ENCODE measurements around the gene MSANTD1.

The MSANTD1 gene

DNA sequence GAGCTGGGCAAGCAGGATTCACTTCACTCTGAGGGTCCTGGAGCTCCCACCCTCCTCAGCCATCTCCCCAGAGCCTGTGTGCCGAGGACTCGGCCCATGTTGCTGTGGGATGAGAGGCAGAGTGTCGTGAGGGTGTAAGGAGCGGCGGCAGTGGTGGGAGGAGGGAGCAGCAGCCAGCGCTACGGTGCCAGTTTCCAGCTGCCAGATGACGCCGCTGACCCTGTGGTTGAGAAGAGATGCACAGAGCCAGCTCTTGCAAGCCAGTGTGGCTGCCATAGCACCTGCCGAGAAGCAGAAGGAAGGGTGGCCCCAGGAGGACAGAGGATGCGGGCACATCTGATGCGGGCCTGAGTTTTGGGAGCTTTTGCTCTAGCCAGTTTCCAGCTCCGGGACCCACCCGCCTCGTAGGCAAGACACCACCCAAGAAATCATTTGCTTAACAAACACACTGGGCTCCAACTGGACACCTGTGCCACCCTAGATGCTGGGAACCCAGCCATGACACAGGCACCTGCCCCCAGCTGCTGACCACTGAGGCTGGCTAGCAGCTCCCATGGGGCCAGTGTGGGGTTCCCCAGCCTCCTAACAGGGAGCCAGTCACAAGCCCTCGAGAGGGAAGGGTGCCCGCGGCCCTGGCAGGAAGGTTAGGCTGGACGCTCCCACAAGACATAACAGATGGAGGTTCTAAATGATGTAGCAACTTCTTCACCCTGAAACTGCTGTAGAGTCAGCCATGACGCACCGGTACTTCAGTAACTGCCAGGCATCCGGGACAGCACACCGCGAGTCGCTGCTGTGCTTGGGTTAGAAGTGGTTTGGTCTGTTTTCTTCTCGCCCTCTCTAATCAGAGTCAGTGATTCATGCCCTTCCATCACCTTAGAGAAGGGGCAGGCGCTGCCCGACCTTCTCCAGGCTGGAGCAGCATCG, 8.9 kb downstream of the MSANTD1 start:
- no peak overlapping the region for H3K4me3 ChIP-seq (ENCODE audit: control insufficient read depth in 1 of 7, extremely low read depth in 1 of 7, insufficient read depth in 4 of 7, low read depth in 2 of 7, low read length in 6 of 7)
- WGBS (ENCODE audit: insufficient coverage) = 92% methylated on average over 28 of the region's 29 CpGs
- no peak for DNase-seq
- H3K27ac ChIP-seq (ENCODE audit: insufficient read depth in 1 of 2, low read depth in 1 of 2, low read length in 2 of 2, poor library complexity in 1 of 2, severe bottlenecking in 2 of 2) = no peak overlapping the region
- no peaks in the 10 kb centered on the region for H3K4me1 ChIP-seq (ENCODE audit: control extremely low read depth in 1 of 4, control insufficient read depth in 4 of 4, insufficient read depth in 4 of 4, low read length in 3 of 4)
- H3K27me3 ChIP-seq (replicated peaks in 2 of 5; ENCODE audit: control insufficient read depth in 4 of 5, insufficient read depth in 5 of 5, low read length in 4 of 5) = peaks cover 0 to 4% (median 0%) of the 10 kb centered on the region in 5 experiments
- H3K36me3 ChIP-seq (ENCODE audit: control insufficient read depth in 4 of 4, insufficient read depth in 4 of 4, low read length in 3 of 4) = no peaks in the 10 kb centered on the region
- no peaks in the 10 kb centered on the region for H3K9me3 ChIP-seq (ENCODE audit: control extremely low read depth in 1 of 5, control insufficient read depth in 4 of 5, insufficient read depth in 2 of 5, low read depth in 1 of 5, low read length in 4 of 5)
- ChIA-PET POLR2A (no interaction called here), CTCF (no interaction called here)

DNA sequence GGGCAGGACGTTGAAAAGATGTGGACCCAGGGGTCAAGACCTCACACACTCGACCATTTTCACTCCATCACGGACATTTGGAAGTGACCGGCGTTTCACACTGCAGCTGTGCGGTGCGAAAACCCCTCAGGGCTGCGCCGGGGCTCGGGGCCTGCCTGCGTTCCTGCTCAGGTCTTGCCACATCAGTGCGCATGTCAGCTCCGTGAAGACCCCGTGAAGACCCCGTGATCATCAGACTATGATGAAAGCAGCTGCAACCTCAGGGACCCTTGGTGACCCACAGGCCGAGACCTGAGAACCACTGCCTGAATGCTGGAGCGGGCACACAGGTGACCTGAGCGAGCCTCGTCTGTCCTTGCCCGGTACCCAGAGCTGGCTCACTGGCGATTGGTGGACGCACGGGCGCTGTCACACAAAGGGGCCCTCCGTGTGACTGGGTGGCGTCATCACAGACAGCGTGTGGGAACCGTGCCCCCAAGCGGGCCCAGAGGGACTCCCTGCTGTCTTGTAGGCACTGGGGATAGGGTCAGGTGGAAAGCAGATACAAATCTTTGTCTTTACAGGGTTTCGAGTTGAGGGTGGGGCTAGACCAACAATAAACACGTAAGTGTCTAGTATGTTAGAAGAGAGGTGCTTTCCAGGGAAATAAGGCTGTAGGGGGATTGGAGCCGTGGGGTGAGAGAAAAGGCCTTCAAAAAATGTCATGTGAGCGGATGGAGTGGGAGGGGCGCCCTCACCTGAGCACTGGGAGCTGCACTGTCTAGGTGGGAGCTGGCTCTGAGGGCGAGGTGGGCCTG, 12.7 kb downstream of the MSANTD1 start:
- WGBS (ENCODE audit: insufficient coverage) = 97% methylated on average over 35 of the region's 35 CpGs
- Histone ChIP-seq H3K4me3 (ENCODE audit: control insufficient read depth in 1 of 7, extremely low read depth in 1 of 7, insufficient read depth in 4 of 7, low read depth in 2 of 7, low read length in 6 of 7) (no peak overlapping the region), H3K27me3 (replicated peaks in 2 of 5; ENCODE audit: control insufficient read depth in 4 of 5, insufficient read depth in 5 of 5, low read length in 4 of 5) (peaks cover 0 to 6% (median 0%) of the 10 kb centered on the region in 5 experiments), H3K27ac (ENCODE audit: insufficient read depth in 1 of 2, low read depth in 1 of 2, low read length in 2 of 2, poor library complexity in 1 of 2, severe bottlenecking in 2 of 2) (no peak overlapping the region), H3K36me3 (ENCODE audit: control insufficient read depth in 4 of 4, insufficient read depth in 4 of 4, low read length in 3 of 4) (no peaks in the 10 kb centered on the region), H3K4me1 (ENCODE audit: control extremely low read depth in 1 of 4, control insufficient read depth in 4 of 4, insufficient read depth in 4 of 4, low read length in 3 of 4) (no peaks in the 10 kb centered on the region), H3K9me3 (ENCODE audit: control extremely low read depth in 1 of 5, control insufficient read depth in 4 of 5, insufficient read depth in 2 of 5, low read depth in 1 of 5, low read length in 4 of 5) (no peaks in the 10 kb centered on the region)
- ChIA-PET CTCF (no interaction called here), POLR2A (no interaction called here)
- no peak for DNase-seq

DNA sequence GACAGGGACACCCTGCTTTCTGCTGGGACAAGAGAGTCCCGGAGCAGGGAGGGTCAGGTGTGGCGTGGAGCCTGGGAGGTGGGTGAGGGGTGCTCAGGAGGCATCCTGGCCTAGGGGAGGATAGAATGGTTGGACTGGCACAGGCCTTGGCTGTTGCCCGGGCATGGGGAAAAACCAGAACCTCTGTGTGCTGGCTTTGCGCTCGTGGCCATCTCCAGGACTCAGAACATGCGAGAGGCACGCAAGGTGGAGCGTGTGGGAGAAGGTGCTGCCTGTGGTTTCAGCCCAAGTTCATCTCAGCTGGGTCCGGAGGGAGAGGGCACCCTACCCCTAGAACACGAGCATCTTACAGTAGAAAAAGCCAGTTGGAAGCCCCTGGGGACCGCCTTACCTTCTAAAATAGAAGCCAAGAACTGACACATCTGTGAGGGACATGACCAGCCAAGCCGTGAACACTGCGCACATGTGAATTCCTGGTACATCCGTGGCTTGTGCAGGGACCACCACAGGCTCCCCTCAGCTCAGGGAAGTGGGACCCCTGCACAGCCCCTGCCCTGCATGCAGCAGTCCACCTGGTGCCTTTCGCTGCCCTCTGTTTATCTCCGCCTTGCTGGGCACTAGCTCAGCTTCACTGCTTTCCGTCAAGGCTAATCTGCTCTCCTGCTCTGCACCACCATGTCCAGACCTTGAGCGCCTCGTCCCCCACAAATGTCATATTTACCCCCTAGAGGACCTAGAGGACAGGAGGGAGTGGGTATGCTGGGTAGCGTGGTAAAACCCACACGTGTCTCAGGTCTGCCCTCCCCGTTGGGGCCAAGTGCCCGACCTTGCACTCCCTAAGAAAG, 13.5 kb downstream of the MSANTD1 start:
- H3K27me3 ChIP-seq (replicated peaks in 2 of 5; ENCODE audit: control insufficient read depth in 4 of 5, insufficient read depth in 5 of 5, low read length in 4 of 5) = peaks cover 0 to 6% (median 0%) of the 10 kb centered on the region in 5 experiments
- H3K27ac ChIP-seq (ENCODE audit: insufficient read depth in 1 of 2, low read depth in 1 of 2, low read length in 2 of 2, poor library complexity in 1 of 2, severe bottlenecking in 2 of 2) = no peak overlapping the region
- DNase-seq = no peak
- H3K4me3 ChIP-seq (ENCODE audit: control insufficient read depth in 1 of 7, extremely low read depth in 1 of 7, insufficient read depth in 4 of 7, low read depth in 2 of 7, low read length in 6 of 7) = no peak overlapping the region
- H3K9me3 ChIP-seq (ENCODE audit: control extremely low read depth in 1 of 5, control insufficient read depth in 4 of 5, insufficient read depth in 2 of 5, low read depth in 1 of 5, low read length in 4 of 5) = no peaks in the 10 kb centered on the region
- CTCF ChIA-PET = interaction anchor here (0.9 kb wide), 1 partner anchor 14 kb away, joined by 4 read pairs; no protein-coding TSS in a partner anchor
- no peaks in the 10 kb centered on the region for H3K36me3 ChIP-seq (ENCODE audit: control insufficient read depth in 4 of 4, insufficient read depth in 4 of 4, low read length in 3 of 4)
- H3K4me1 ChIP-seq (ENCODE audit: control extremely low read depth in 1 of 4, control insufficient read depth in 4 of 4, insufficient read depth in 4 of 4, low read length in 3 of 4) = no peaks in the 10 kb centered on the region
- 92% methylated on average over 17 of the region's 23 CpGs for WGBS (ENCODE audit: insufficient coverage)
- POLR2A ChIA-PET = no interaction called here

DNA sequence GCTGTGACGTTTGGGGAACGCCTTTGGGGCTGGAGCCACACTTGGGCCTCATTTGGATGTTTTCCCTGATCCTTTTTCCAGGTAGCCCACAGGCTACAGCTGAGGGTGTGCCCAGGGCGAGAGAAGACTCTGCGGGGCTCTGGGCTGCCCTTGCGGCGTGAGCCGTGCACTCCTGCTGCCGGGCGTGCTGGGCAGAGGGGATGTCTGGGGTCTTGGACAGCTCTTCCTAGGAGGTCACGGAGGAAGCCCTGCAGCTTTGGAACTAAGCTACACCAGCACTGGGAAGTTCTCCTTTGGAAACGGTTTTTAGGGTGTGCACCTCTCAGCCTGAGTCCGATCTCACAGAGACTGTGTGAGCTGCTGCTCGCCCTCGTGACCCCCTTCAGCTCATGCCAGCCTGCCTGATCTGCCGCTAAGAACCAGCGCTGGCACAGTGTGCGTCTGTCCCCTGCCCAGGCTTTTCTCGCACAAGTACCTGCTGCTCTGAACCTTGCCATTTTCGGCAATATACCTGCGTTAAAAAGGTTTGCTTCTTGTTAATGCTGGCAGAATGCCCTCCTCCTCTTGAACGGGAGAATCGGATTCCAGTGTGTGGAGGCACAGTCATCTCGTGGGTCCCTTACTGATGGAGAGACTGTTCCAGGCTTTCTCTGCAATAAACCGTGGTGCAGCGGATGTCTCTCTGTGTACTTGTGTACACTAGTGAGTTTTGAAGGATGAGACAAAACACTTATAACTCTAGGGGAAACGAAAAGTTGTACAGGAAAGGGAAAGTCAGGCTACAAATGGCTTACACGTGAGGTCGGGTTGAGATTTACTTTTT, 14.3 kb downstream of the MSANTD1 start:
- Histone ChIP-seq H3K4me1 (ENCODE audit: control extremely low read depth in 1 of 4, control insufficient read depth in 4 of 4, insufficient read depth in 4 of 4, low read length in 3 of 4) (no peaks in the 10 kb centered on the region), H3K27ac (ENCODE audit: insufficient read depth in 1 of 2, low read depth in 1 of 2, low read length in 2 of 2, poor library complexity in 1 of 2, severe bottlenecking in 2 of 2) (no peak overlapping the region), H3K27me3 (replicated peaks in 2 of 5; ENCODE audit: control insufficient read depth in 4 of 5, insufficient read depth in 5 of 5, low read length in 4 of 5) (peaks cover 0 to 6% (median 0%) of the 10 kb centered on the region in 5 experiments), H3K4me3 (ENCODE audit: control insufficient read depth in 1 of 7, extremely low read depth in 1 of 7, insufficient read depth in 4 of 7, low read depth in 2 of 7, low read length in 6 of 7) (no peak overlapping the region), H3K36me3 (ENCODE audit: control insufficient read depth in 4 of 4, insufficient read depth in 4 of 4, low read length in 3 of 4) (no peaks in the 10 kb centered on the region), H3K9me3 (ENCODE audit: control extremely low read depth in 1 of 5, control insufficient read depth in 4 of 5, insufficient read depth in 2 of 5, low read depth in 1 of 5, low read length in 4 of 5) (no peaks in the 10 kb centered on the region)
- ChIA-PET POLR2A (no interaction called here), CTCF (interaction anchor here (0.6 to 0.9 kb wide), 2 partner anchors 14 to 1054 kb away, joined by 3 to 4 read pairs; no protein-coding TSS in a partner anchor)
- no peak for DNase-seq
- WGBS (ENCODE audit: insufficient coverage) = 95% methylated on average over 28 of the region's 28 CpGs

DNA sequence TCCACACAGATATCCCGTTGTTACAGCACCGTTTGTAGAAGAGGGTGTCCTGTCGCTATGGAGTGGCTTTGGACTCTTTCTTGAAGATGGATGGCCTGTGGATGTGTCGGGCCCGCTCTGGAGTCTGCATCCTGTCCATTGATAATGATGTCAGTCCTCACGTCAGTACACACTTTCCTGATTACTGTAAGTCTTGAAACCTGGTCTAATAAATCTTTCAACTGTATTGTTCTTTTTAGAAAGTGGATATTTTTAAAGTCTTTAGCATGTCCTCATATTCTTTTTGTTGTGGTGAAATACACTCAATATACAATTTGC, 14.9 kb downstream of the MSANTD1 start:
- WGBS (ENCODE audit: insufficient coverage) = 77% methylated on average over 5 of the region's 6 CpGs
- no peak for DNase-seq
- Histone ChIP-seq H3K36me3 (ENCODE audit: control insufficient read depth in 4 of 4, insufficient read depth in 4 of 4, low read length in 3 of 4) (no peaks in the 10 kb centered on the region), H3K27ac (ENCODE audit: insufficient read depth in 1 of 2, low read depth in 1 of 2, low read length in 2 of 2, poor library complexity in 1 of 2, severe bottlenecking in 2 of 2) (no peak overlapping the region), H3K4me3 (ENCODE audit: control insufficient read depth in 1 of 7, extremely low read depth in 1 of 7, insufficient read depth in 4 of 7, low read depth in 2 of 7, low read length in 6 of 7) (no peak overlapping the region), H3K9me3 (ENCODE audit: control extremely low read depth in 1 of 5, control insufficient read depth in 4 of 5, insufficient read depth in 2 of 5, low read depth in 1 of 5, low read length in 4 of 5) (no peaks in the 10 kb centered on the region), H3K27me3 (replicated peaks in 2 of 5; ENCODE audit: control insufficient read depth in 4 of 5, insufficient read depth in 5 of 5, low read length in 4 of 5) (peaks cover 0 to 6% (median 0%) of the 10 kb centered on the region in 5 experiments), H3K4me1 (ENCODE audit: control extremely low read depth in 1 of 4, control insufficient read depth in 4 of 4, insufficient read depth in 4 of 4, low read length in 3 of 4) (no peaks in the 10 kb centered on the region)
- POLR2A ChIA-PET = no interaction called here
- CTCF ChIA-PET = no interaction called here

DNA sequence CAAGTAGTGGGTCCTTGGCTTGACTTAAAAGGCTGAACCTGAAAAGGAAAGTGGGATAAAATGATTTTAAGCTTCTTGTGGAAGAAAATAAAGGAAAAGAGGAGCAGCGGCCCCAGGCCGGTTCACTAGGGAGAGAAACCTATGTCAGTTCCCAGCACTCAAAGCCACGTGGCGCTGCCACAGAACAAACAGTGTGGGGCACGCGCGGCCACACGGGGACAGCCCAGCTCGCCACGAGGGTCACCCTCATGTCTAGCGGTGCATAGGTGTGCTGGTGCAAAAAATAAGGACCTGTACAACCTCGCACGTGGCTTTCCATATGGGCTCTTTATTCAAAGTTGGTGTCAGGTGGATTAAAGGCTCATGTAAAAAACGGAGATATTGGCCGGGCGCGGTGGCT, 17.1 kb downstream of the MSANTD1 start:
- Histone ChIP-seq H3K4me1 (ENCODE audit: control extremely low read depth in 1 of 4, control insufficient read depth in 4 of 4, insufficient read depth in 4 of 4, low read length in 3 of 4) (no peaks in the 10 kb centered on the region), H3K27me3 (replicated peaks in 2 of 5; ENCODE audit: control insufficient read depth in 4 of 5, insufficient read depth in 5 of 5, low read length in 4 of 5) (peaks cover 0 to 6% (median 0%) of the 10 kb centered on the region in 5 experiments), H3K9me3 (ENCODE audit: control extremely low read depth in 1 of 5, control insufficient read depth in 4 of 5, insufficient read depth in 2 of 5, low read depth in 1 of 5, low read length in 4 of 5) (no peaks in the 10 kb centered on the region), H3K4me3 (ENCODE audit: control insufficient read depth in 1 of 7, extremely low read depth in 1 of 7, insufficient read depth in 4 of 7, low read depth in 2 of 7, low read length in 6 of 7) (no peak overlapping the region), H3K27ac (ENCODE audit: insufficient read depth in 1 of 2, low read depth in 1 of 2, low read length in 2 of 2, poor library complexity in 1 of 2, severe bottlenecking in 2 of 2) (no peak overlapping the region), H3K36me3 (ENCODE audit: control insufficient read depth in 4 of 4, insufficient read depth in 4 of 4, low read length in 3 of 4) (no peaks in the 10 kb centered on the region)
- POLR2A ChIA-PET = no interaction called here
- CTCF ChIA-PET = no interaction called here
- 97% methylated on average over 13 of the region's 17 CpGs for WGBS (ENCODE audit: insufficient coverage)
- DNase-seq = no peak

All from common myeloid progenitor, CD34-positive (primary cell).